GM18873 (cell line): Measurements from ENCODE around the gene HIGD1A.

ENCODE experiments used
- ATAC-seq: cut with Tn5 transposase; IDR thresholded peaks from one replicate; pipeline ENCODE4 v1.9.1; 2021; ENCODE audit warnings: mild to moderate bottlenecking, moderate library complexity, moderate number of reproducible peaks; ENCODE audit not compliant: unreplicated experiment, low FRiP score

The HIGD1A gene

DNA sequence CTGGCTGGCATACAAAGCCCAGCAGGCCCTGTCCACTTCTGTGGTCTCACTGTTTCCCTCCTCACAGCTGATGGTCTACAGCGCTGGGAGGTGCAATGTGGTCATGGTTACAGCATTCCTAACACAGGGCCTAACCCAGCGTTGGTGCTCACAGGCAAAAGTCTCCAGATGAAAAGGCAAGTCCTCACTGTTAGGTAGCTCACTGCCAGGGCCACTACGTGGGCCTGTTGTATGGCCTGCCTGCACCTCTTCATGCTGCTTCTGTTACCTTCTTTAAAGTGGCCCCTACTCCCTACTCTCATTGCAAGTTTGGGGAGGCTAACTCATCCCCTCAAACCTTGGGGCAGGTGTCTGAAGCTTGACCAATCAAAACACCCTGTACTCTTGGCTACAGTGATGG lies 62.5 kb downstream of the HIGD1A start:
- no peak for ATAC-seq

DNA sequence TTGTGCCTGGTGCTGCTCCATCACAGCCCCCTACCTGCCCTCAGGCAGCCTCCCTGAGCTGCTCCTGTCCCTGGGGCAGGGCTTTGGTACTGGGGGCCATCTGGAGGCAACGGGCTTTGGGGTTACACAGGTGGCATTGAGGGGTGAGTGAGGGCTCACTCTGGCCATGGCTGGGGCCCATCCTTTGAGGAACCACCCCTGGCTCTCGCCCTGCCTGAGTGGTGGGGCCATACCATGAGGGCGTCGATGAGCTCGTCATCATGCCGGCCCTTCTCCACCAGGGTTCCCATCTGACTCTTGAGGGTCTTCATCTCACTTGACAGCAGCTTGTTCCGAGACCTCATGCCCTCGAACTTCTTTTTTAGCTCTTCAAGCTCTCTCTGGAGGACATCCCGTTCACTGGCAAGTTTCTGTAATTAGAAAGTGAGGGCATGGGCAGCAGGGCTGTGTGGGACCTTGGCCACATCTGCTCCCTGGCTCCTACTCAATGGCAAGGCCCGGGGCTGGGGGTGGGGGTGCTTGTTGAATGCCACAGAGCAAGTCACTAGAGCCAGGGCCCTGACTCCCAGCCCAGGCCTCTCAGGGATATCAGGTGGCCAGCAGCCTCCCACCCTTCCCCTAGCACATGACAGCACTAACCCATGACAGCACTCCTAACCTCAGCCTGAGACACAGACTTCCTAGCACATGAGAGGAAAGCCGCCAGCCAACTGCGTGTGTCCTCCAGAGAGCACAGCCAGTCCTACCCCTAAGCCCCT lies 64.7 kb downstream of the HIGD1A start:
- ATAC-seq: no peak

DNA sequence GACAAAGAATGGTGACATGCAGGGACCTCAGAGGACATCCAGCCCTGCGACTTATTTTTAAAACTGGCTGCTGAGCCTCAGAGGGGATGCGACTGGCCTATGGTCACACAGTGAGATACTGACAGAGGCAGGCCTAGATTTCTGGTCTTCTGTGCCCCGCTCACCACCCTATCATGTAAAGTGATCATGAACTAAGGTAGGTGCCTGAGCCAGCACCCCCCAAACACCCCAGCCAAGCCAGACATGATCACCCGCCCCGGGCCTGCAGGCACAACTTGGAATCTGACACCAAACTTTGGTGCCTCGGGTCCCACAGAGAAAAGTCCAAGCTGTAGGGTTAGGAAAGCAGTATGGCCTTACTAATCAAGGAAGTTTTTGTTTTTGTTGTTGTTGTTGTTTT lies 67.8 kb downstream of the HIGD1A start:
- no peak for ATAC-seq

DNA sequence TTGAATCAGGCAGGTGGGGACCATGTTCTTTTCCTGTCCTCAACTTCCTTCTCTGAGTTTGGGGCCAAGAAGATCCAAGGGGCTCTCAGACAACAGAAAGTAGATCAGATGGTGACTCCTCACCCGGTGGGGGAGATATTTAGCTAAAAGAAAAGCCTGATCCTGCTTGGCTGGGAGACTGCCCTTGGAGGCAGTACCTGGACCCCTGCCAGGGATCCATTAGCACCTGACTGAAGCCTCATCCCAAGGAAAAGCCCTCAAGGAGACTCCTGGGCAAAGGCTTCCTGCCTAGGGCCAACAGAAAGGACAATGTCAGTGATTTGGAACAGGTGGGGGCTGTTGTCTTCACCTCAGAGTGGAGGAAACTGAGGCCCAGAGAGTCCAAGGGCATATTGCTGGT lies 68.2 kb downstream of the HIGD1A start:
- no peak for ATAC-seq

DNA sequence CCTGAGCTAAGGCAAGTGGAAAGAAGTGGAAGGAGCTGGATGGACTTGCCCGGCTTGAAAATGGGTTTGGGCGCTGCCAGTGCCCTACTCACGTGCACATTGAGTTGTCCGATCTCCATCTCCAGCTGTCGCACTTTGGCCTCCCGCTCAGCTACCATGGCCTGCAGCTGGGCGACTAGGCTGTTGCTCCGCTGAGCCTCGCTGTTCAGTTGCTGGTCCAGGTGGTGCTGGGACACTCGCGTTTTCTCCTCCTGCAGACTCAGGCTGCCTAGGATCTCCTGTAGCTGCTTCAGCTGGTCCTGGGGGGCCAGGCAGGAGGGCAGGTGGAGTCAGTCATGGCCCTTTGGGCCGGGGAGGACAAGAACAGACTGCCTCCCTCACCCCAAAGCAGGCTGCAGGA lies 68.7 kb downstream of the HIGD1A start:
- no peak for ATAC-seq

DNA sequence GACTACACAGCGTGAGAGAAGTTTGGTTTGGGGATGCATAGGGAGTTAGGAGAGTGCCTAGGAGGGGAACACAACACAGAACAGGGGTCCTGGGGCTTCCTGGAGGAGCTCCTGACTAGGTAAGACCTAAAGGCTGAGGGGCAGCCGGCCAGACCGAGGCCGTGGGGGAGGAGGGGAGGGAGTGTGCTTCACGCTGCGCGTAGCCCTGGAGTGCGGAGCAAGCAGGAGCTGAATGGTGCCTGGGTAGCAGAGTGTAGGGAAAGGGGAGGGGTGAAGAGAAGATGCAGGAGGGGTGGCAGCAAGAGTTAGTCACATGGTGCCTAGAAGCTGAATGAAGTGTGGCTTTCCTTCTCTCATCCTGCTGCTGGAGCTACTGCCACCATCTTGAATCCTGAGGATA lies 69.3 kb downstream of the HIGD1A start:
- no peak for ATAC-seq

DNA sequence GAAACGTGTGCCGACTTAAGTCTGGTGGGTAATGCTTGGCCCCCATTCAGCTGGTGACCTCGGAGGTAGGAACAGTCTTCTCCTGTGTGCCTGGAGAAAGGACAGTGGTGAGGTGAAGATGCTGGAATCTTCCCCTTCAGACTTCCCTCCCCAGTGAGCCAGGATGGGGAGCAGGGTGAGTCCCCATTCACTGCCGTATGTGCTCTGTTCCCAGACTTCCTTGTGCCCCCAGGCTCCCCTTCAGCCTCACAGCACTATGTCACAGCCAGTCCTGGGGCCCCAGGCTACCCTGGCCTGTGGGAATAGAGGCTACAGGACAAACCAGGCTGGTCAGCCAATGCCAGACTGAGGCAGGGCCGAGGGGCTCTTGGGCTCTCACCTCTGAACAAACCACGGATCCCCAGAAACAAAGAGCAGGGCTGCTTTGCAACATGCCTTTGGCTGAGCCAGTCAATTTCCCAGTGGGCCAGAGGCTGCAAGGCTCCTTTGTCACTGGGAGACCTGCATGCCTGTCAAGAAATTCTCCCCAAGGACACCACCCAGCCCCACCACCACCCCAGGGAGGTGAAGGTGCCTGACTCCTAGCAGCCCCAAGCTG lies 69.9 kb downstream of the HIGD1A start:
- no peak for ATAC-seq

DNA sequence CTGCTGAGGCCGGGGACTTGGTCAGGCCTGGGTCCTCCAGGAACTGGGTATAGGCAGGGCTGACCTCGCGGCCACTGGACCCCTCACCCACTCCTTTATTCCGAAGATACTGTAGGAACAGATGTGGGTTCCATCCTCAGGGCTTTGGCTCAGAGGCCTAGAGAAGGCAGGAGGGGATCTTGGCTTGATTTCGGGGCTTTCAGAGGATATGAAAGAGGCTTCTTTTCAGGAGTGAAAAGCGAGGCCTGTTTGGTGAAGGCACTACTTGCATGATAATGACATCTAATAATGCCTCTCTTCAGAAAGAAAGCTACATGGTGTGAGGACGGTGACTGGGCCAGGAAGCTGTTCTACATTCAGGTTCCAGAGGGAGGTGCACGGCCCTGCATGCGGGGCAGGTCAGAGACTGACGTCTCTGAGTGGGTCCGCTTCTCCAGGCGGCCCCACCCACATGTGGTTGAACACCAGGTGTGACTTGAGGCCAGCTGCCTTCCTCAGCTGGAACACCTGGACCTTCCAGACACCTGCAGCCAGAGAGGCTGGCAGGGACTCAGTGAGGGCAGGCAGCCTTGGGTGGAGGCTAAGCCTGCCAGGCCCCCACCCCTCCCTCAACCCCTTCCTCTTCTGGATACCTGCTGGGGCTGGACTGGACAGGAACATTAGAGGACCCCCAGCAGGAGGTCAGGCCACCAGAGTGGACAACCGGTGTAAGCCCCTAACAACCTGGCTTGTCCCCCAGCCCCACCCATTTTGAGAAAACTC lies 70.6 kb downstream of the HIGD1A start:
- ATAC-seq: no peak
